NCI-H748 (cell line): ENCODE data around the gene EAF1.
"Not testable (repeated sequence)": the region's sequence is repeated elsewhere in the genome, so short reads cannot be mapped to it uniquely, and the experiment has no call there.

Experiments
- DNase-seq: peaks from one replicate; lab custom pipeline; 2025; ENCODE audit not compliant: unreplicated experiment; lab: John Stamatoyannopoulos, UW

Gene EAF1

GRCh38 chr3:15405448-15406050 lies 21.8 kb upstream of the EAF1 start:
- DNase-seq = peak; percentile 29

GRCh38 chr3:15409239-15409638 lies 18.2 kb upstream of the EAF1 start:
- no peak for DNase-seq

- DNase-seq = no peak
Measured at GRCh38 chr3:15409774-15410173, 17.6 kb upstream of the EAF1 start.

GRCh38 chr3:15410966-15411365 lies 16.4 kb upstream of the EAF1 start:
- not testable (repeated sequence) for DNase-seq

GRCh38 chr3:15420871-15421270 lies 6.5 kb upstream of the EAF1 start:
- no peak for DNase-seq

- no peak for DNase-seq
Measured at GRCh38 chr3:15426579-15427118, 749 bp upstream of the EAF1 start.

- DNase-seq = no peak
Measured at GRCh38 chr3:15427981-15428380, 583 bp downstream of the EAF1 start.

GRCh38 chr3:15428539-15428938 lies 1.1 kb downstream of the EAF1 start:
- DNase-seq = no peak

- no peak for DNase-seq
Measured at GRCh38 chr3:15429080-15429479, 1.7 kb downstream of the EAF1 start.

- no peak for DNase-seq
Measured at GRCh38 chr3:15430624-15431023, 3.2 kb downstream of the EAF1 start.

GRCh38 chr3:15431256-15431837 lies 3.9 kb downstream of the EAF1 start:
- no peak for DNase-seq

GRCh38 chr3:15433531-15433930 lies 6.1 kb downstream of the EAF1 start:
- DNase-seq = no peak

GRCh38 chr3:15434756-15435155 lies 7.4 kb downstream of the EAF1 start:
- no peak for DNase-seq

GRCh38 chr3:15436246-15436645 lies 8.8 kb downstream of the EAF1 start:
- no peak for DNase-seq

GRCh38 chr3:15438983-15439382 lies 11.6 kb downstream of the EAF1 start:
- no peak for DNase-seq

GRCh38 chr3:15439476-15439875 lies 12.1 kb downstream of the EAF1 start:
- DNase-seq = no peak

GRCh38 chr3:15440891-15441290 lies 13.5 kb downstream of the EAF1 start:
- no peak for DNase-seq

GRCh38 chr3:15443826-15444524 lies 16.6 kb downstream of the EAF1 start:
- no peak for DNase-seq

GRCh38 chr3:15449489-15450224 lies 22.3 kb downstream of the EAF1 start:
- no peak for DNase-seq

- DNase-seq = no peak
Measured at GRCh38 chr3:15450438-15451215, 23.2 kb downstream of the EAF1 start.
